Transverse colon (tissue), 4 donors: ENCODE measurements around the gene GNG12. TPM values are rescaled to one million over a fixed set of nuclear protein-coding genes. Genes with fewer than 3 reads are reported as not detected.

Source experiments
- DNase-seq: peaks from one replicate; pipeline ENCODE4 v3.0.0-alpha.2; 2019
- H3K27ac ChIP-seq, 4 donors: fragments of 200-600 bp; sonication (generic); 2 replicates each; pipeline ENCODE4 v1.5.1; 2016 to 2018; ENCODE audit warnings: inconsistent platforms in 4 of 4
- H3K27me3 ChIP-seq: fragments of 200-600 bp; sonication (generic); 2 replicates; pipeline ENCODE4 v1.5.1; 2017; ENCODE audit warnings: inconsistent platforms
- H3K36me3 ChIP-seq, 4 donors: fragments of 200-600 bp; sonication (generic); 2 replicates each; pipeline ENCODE4 v1.5.1; 2017 to 2019; ENCODE audit warnings: inconsistent platforms in 4 of 4
- H3K4me1 ChIP-seq, 4 donors: fragments of 200-600 bp; sonication (generic); 2 replicates each; pipeline ENCODE4 v1.5.1; 2017 to 2020; ENCODE audit warnings: inconsistent platforms in 4 of 4
- H3K4me3 ChIP-seq, 4 donors: fragments of 200-600 bp; sonication (generic); 1 replicate in 1 of 4; 2 replicates in 3 of 4; pipeline versions ENCODE4 v1.5.1 to v1.6.1; 2017 to 2019; ENCODE audit warnings: inconsistent platforms in 4 of 4
- H3K9me3 ChIP-seq, 2 donors: fragments of 200-600 bp; sonication (generic); 2 replicates each; pipeline ENCODE4 v1.5.1; 2017 to 2019; ENCODE audit warnings: inconsistent platforms in 2 of 2
- EP300 ChIP-seq: sonication (generic); formaldehyde crosslinking; IDR thresholded peaks from one replicate; pipeline ENCODE4 v1.6.1; 2017; ENCODE audit warnings: antibody characterized with exemption, low read depth
- POLR2A ChIP-seq: fragments of 450-650 bp; IDR thresholded peaks from one replicate; pipeline ENCODE4 v1.6.1; 2016; ENCODE audit warnings: antibody characterized with exemption, mild to moderate bottlenecking, moderate library complexity
- POLR2AphosphoS5 ChIP-seq, 3 donors: sonication (generic); formaldehyde crosslinking; IDR thresholded peaks; one replicate each; pipeline ENCODE4 v1.6.1; 2016; ENCODE audit warnings: antibody characterized with exemption in 3 of 3
- WGBS, 2 donors: methylation state at CpG; one replicate each; pipeline ENCODE4 v1.1.5; 2018; ENCODE audit warnings: low coverage in 1 of 2; 5-methylcytosine and 5-hydroxymethylcytosine counted together
- in situ Hi-C, 4 donors: fragments of 200-750 bp; cut with MboI; loops; one replicate each; pipeline versions ENCODE4 v1.15.0 to v1.15.1; 2017; ENCODE audit warnings: low sequenced_read_pairs in 3 of 4, low pct_ligation_motif_present in 1 of 4, low pct_unique_long_range_greater_than_20kb in 1 of 4
- intact Hi-C: fragments of 100-400 bp; cut with DNase I; formaldehyde crosslinking; loops from one replicate; pipeline ENCODE4 v1.15.1; 2023; ENCODE audit warnings: low total_unique reads
- total RNA-seq, 4 donors: library from RNA; depleted of rRNA; stranded (reverse); fragments of >200 nt; gene quantifications; one replicate each; pipeline ENCODE4 v1.1.0, GENCODE V29; 2016
- TF ChIP-seq, protein P1 (sequence below), 5 experiments: fragments of 200-600 bp in 3 of 5; fragments of 450-650 bp in 2 of 5; sonication (generic) in 3 of 5; IDR thresholded peaks; 1 replicate in 2 of 5; 2 replicates in 3 of 5; pipeline ENCODE4 v1.5.1; 2016 to 2017; ENCODE audit warnings: antibody characterized with exemption in 5 of 5, inconsistent platforms in 3 of 5, mild to moderate bottlenecking in 2 of 5, moderate library complexity in 1 of 5

Gene GNG12
- total RNA-seq, 4 donors from 2014 or later = 19.1 to 180 (median 112) TPM

DNA sequence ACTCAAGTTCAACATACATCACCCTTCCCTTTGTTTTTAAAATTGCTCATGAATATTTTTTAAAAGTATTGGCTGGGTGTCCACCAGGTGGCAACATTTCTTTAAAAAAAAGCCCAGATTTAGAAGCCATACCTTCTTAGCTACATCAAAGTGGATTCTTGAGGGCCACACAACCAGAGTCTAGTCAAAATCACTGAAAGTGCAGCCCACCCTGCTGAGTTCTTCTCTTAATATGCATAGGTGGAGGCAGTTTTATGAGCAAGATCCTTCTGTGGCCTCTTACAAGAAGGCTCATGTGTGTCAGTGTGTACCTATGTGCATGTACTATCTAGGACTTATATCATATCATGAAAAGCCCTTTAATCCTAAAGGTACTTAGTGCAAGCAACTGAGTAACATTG is 16.9 kb upstream of the GNG12 start:
- no peak for DNase-seq
- Histone ChIP-seq H3K4me1 (peaks cover 5 to 12% (median 8%) of the 10 kb centered on the region in 4 donors), H3K9me3 (no peaks in the 10 kb centered on the region), H3K36me3 (no peaks in the 10 kb centered on the region), H3K27me3 (no peaks in the 10 kb centered on the region), H3K27ac (peak overlapping the region in 1 of 4 donors; percentile 6), H3K4me3 (no peak overlapping the region)
- intact Hi-C loops (no loop called here), in situ Hi-C loops (loop anchor here in 3 of 4 donors (10.0 to 25.0 kb wide), 5 partner anchors 255 to 505 kb away; no protein-coding TSS in a partner anchor)
- TF ChIP-seq, protein P1, sequence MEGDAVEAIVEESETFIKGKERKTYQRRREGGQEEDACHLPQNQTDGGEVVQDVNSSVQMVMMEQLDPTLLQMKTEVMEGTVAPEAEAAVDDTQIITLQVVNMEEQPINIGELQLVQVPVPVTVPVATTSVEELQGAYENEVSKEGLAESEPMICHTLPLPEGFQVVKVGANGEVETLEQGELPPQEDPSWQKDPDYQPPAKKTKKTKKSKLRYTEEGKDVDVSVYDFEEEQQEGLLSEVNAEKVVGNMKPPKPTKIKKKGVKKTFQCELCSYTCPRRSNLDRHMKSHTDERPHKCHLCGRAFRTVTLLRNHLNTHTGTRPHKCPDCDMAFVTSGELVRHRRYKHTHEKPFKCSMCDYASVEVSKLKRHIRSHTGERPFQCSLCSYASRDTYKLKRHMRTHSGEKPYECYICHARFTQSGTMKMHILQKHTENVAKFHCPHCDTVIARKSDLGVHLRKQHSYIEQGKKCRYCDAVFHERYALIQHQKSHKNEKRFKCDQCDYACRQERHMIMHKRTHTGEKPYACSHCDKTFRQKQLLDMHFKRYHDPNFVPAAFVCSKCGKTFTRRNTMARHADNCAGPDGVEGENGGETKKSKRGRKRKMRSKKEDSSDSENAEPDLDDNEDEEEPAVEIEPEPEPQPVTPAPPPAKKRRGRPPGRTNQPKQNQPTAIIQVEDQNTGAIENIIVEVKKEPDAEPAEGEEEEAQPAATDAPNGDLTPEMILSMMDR (IDR thresholded peaks at IDR 0.05) = peak; percentile 47 to 66 (median 57)
- TF ChIP-seq POLR2AphosphoS5 (IDR thresholded peaks at IDR 0.05) = no peak
- no peak for TF ChIP-seq EP300
- no peak for TF ChIP-seq POLR2A

DNA sequence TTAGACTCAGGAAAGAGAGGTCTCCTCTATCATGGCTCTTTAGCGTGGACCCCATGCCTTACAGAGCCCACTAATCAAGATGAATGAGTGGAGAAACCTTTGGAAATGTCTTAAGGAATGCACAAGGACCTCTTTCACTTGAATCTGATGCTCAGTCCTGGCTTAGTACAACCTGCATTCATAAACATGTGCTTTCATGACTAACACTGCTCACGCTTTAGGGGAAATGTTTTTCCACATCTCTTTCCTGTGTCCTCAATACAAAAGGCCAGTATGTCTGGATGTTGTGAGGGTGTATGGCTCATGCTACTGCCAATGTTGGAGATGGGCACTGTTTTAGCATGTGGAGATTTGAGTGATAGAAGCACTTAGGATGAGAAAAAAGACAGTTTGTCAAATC is 14.2 kb upstream of the GNG12 start:
- H3K27ac ChIP-seq = no peak overlapping the region
- no peaks in the 10 kb centered on the region for H3K9me3 ChIP-seq
- DNase-seq = no peak
- peaks cover 5 to 12% (median 8%) of the 10 kb centered on the region in 4 donors for H3K4me1 ChIP-seq
- intact Hi-C loops = loop anchor here (10.0 kb wide), 1 partner anchor 267 kb away; no protein-coding TSS in a partner anchor
- 83% methylated on average over 2 of the region's 2 CpGs; no CpG with 5 or more reads in 1 of the 2 donors for WGBS, 2 donors
- H3K36me3 ChIP-seq = no peaks in the 10 kb centered on the region
- TF ChIP-seq POLR2AphosphoS5 (IDR thresholded peaks at IDR 0.05) = no peak
- TF ChIP-seq, protein P1 (IDR thresholded peaks at IDR 0.05) = no peak
- no peak for TF ChIP-seq POLR2A
- TF ChIP-seq EP300 = no peak
- H3K4me3 ChIP-seq = no peak overlapping the region
- no peaks in the 10 kb centered on the region for H3K27me3 ChIP-seq
- in situ Hi-C loops = loop anchor here in 2 of 4 donors (10.0 to 25.0 kb wide), 2 partner anchors 73 to 490 kb away; no protein-coding TSS in a partner anchor

DNA sequence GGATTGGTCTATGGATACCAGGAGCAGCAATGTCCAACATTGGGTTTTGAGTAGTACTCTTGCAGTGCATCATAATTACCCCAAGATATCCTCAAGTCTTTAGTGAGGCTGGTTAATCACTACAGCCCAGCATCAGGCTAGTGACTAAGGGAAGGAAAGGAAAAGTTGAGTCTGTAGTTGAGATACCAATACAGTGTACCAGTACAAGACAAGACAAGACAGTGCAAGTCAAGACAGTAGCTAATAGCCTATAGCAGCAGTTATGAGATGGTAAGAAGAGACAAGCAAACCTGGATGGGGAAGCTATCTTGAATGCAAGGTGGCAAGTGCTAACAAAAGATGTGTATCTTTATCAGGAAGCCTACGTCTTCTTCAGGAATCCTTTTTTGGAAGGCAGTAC is 13.3 kb upstream of the GNG12 start:
- no peak for DNase-seq
- no peak overlapping the region for H3K27ac ChIP-seq
- TF ChIP-seq POLR2A = no peak
- in situ Hi-C loops (loop anchor here in 2 of 4 donors (10.0 to 25.0 kb wide), 2 partner anchors 72 to 491 kb away; no protein-coding TSS in a partner anchor), intact Hi-C loops (loop anchor here (10.0 kb wide), 1 partner anchor 268 kb away; no protein-coding TSS in a partner anchor)
- peaks cover 5 to 12% (median 8%) of the 10 kb centered on the region in 4 donors for H3K4me1 ChIP-seq
- H3K27me3 ChIP-seq = no peaks in the 10 kb centered on the region
- H3K4me3 ChIP-seq = no peak overlapping the region
- no peaks in the 10 kb centered on the region for H3K9me3 ChIP-seq
- H3K36me3 ChIP-seq = no peaks in the 10 kb centered on the region
- 87 to 100% methylated on average over 1 of the region's 1 CpG for WGBS, 2 donors

DNA sequence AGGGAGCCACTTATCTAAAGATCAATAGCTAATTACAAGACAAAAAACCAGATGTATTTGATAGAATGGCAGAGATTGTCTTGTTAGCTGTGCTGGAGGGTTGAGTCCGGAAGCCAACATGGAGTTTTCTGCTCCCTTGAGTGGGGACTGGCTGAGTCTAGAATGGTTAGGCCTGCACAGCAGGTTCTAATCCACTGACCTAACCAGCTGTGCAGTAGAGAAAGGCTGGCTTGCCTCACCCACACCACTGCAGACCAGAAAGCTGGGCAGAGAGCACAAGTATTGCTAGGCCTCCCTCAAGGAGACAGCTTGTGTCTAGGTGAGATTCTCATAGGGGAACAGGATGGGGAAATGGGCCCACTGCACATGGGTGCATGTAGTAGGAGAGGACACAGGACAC is 11.7 kb upstream of the GNG12 start:
- peaks cover 0 to 2% (median 0%) of the 10 kb centered on the region in 4 donors for H3K4me1 ChIP-seq
- H3K27me3 ChIP-seq = no peaks in the 10 kb centered on the region
- no peaks in the 10 kb centered on the region for H3K36me3 ChIP-seq
- H3K9me3 ChIP-seq = no peaks in the 10 kb centered on the region
- no peak overlapping the region for H3K4me3 ChIP-seq
- H3K27ac ChIP-seq = no peak overlapping the region
- no peak for DNase-seq
- 96% methylated on average over 1 of the region's 1 CpG; no CpG with 5 or more reads in 1 of the 2 donors for WGBS, 2 donors
- in situ Hi-C loops (loop anchor here in 2 of 4 donors (10.0 to 25.0 kb wide), 2 partner anchors 70 to 492 kb away; no protein-coding TSS in a partner anchor), intact Hi-C loops (loop anchor here (10.0 kb wide), 1 partner anchor 270 kb away; no protein-coding TSS in a partner anchor)
- TF ChIP-seq POLR2A = no peak
- TF ChIP-seq EP300 = no peak
- TF ChIP-seq, protein P1 (IDR thresholded peaks at IDR 0.05) = no peak
- TF ChIP-seq POLR2AphosphoS5 (IDR thresholded peaks at IDR 0.05) = no peak
